GM21825 (cell line): ENCODE data around the gene SNRPD2.
A peak's percentile ranks its signal among the peaks of the same experiment; 100 is the strongest.
"Not testable (repeated sequence)": the region's sequence is repeated elsewhere in the genome, so short reads cannot be mapped to it uniquely, and the experiment has no call there.

Source experiments
- ATAC-seq: cut with Tn5 transposase; IDR thresholded peaks from one replicate; pipeline ENCODE4 v1.9.1; 2021; ENCODE audit warnings: mild to moderate bottlenecking, moderate library complexity; ENCODE audit not compliant: unreplicated experiment

SNRPD2 gene

GRCh38 chr19:45691516-45692186 is at the start of gene SNRPD2:
SNRPD2 (minus strand) TSS chr19:45691953; CDS start chr19:45691888, 65 bp downstream.
- ATAC-seq: peak; percentile 48

GRCh38 chr19:45739498-45740439 is 48.0 kb upstream of the SNRPD2 start:
- no peak for ATAC-seq

GRCh38 chr19:45733160-45733810 is 41.5 kb upstream of the SNRPD2 start, which contains the start of gene MEIOSIN:
MEIOSIN (plus strand) TSS chr19:45733439; CDS start chr19:45735377, 1,938 bp downstream.
- ATAC-seq: no peak

- ATAC-seq: peak; percentile 90
Observed at GRCh38 chr19:45730368-45731288, 38.9 kb upstream of the SNRPD2 start, which contains the start of gene FBXO46. FBXO46 (minus strand) TSS chr19:45730896; CDS start chr19:45713495, 17,401 bp downstream.

GRCh38 chr19:45729800-45730290 is 38.1 kb upstream of the SNRPD2 start:
- ATAC-seq: no peak

GRCh38 chr19:45728683-45729082 is 36.9 kb upstream of the SNRPD2 start:
- not testable (repeated sequence) for ATAC-seq

GRCh38 chr19:45720065-45720464 is 28.3 kb upstream of the SNRPD2 start:
- not testable (repeated sequence) for ATAC-seq

GRCh38 chr19:45717983-45718650 is 26.4 kb upstream of the SNRPD2 start:
- no peak for ATAC-seq

- peak; percentile 92 for ATAC-seq
Observed at GRCh38 chr19:45717131-45717982, 25.6 kb upstream of the SNRPD2 start.

GRCh38 chr19:45716359-45717130 is 24.8 kb upstream of the SNRPD2 start:
- no peak for ATAC-seq

GRCh38 chr19:45715139-45715538 is 23.4 kb upstream of the SNRPD2 start:
- no peak for ATAC-seq

- no peak for ATAC-seq
Observed at GRCh38 chr19:45713141-45713540, 21.4 kb upstream of the SNRPD2 start.

GRCh38 chr19:45712699-45713067 is 20.9 kb upstream of the SNRPD2 start:
- ATAC-seq: no peak

- no peak for ATAC-seq
Observed at GRCh38 chr19:45711851-45712698, 20.3 kb upstream of the SNRPD2 start.

- no peak for ATAC-seq
Observed at GRCh38 chr19:45710356-45711130, 18.8 kb upstream of the SNRPD2 start.
